ENCODE results near the gene FRMD4A.
A peak's percentile ranks its signal among the peaks of the same experiment; 100 is the strongest.
"Not testable (repeated sequence)": the region's sequence is repeated elsewhere in the genome, so short reads cannot be mapped to it uniquely, and the experiment has no call there.

Gene FRMD4A

GRCh38 chr10:13942035-13942434, 388.7 kb downstream of the FRMD4A start:
- no peak for DNase-seq

- no peak for DNase-seq
Observed at GRCh38 chr10:13939391-13939790, 391.3 kb downstream of the FRMD4A start.

GRCh38 chr10:13938950-13939349, 391.8 kb downstream of the FRMD4A start:
- DNase-seq: no peak

- DNase-seq: no peak
Observed at GRCh38 chr10:13936826-13937225, 393.9 kb downstream of the FRMD4A start.

- DNase-seq: peak in 1 of 2 experiments; percentile 4
Observed at GRCh38 chr10:13930120-13930519, 400.6 kb downstream of the FRMD4A start.

- no peak for DNase-seq
Observed at GRCh38 chr10:13928451-13928850, 402.3 kb downstream of the FRMD4A start.

GRCh38 chr10:13925971-13926780, 404.5 kb downstream of the FRMD4A start:
- no peak for DNase-seq

GRCh38 chr10:13924040-13924725, 406.5 kb downstream of the FRMD4A start:
- DNase-seq: no peak

GRCh38 chr10:13922586-13922985, 408.1 kb downstream of the FRMD4A start:
- DNase-seq: no peak

- DNase-seq: no peak
Observed at GRCh38 chr10:13921941-13922340, 408.8 kb downstream of the FRMD4A start.

- DNase-seq: not testable (repeated sequence)
Observed at GRCh38 chr10:13921131-13921530, 409.6 kb downstream of the FRMD4A start.

GRCh38 chr10:13920465-13920864, 410.3 kb downstream of the FRMD4A start:
- no peak for DNase-seq

- DNase-seq: no peak
Observed at GRCh38 chr10:13920031-13920430, 410.7 kb downstream of the FRMD4A start.

- DNase-seq: no peak
Observed at GRCh38 chr10:13917791-13918190, 412.9 kb downstream of the FRMD4A start.

- no peak for DNase-seq
Observed at GRCh38 chr10:13916384-13916947, 414.3 kb downstream of the FRMD4A start.

GRCh38 chr10:13915710-13916109, 415.0 kb downstream of the FRMD4A start:
- no peak for DNase-seq

- no peak for DNase-seq
Observed at GRCh38 chr10:13913897-13914296, 416.8 kb downstream of the FRMD4A start.

- DNase-seq: no peak
Observed at GRCh38 chr10:13911821-13912520, 418.8 kb downstream of the FRMD4A start.

GRCh38 chr10:13909516-13910258, 421.0 kb downstream of the FRMD4A start:
- no peak for DNase-seq

GRCh38 chr10:13908475-13908874, 422.2 kb downstream of the FRMD4A start:
- no peak for DNase-seq

- DNase-seq: no peak
Observed at GRCh38 chr10:13907570-13907969, 423.2 kb downstream of the FRMD4A start.

- no peak for DNase-seq
Observed at GRCh38 chr10:13905281-13905680, 425.4 kb downstream of the FRMD4A start.

- DNase-seq: no peak
Observed at GRCh38 chr10:13904064-13904463, 426.7 kb downstream of the FRMD4A start.
